ENCODE results near the gene ABCC9.
"Not testable (repeated sequence)": the region's sequence is repeated elsewhere in the genome, so short reads cannot be mapped to it uniquely, and the experiment has no call there.

ABCC9 gene

GRCh38 chr12:21933656-21934055 is 7.6 kb downstream of the ABCC9 start:
- FAIRE-seq = no peak

- FAIRE-seq = not testable (repeated sequence)
Observed at GRCh38 chr12:21929972-21930371, 11.3 kb downstream of the ABCC9 start.

DNA sequence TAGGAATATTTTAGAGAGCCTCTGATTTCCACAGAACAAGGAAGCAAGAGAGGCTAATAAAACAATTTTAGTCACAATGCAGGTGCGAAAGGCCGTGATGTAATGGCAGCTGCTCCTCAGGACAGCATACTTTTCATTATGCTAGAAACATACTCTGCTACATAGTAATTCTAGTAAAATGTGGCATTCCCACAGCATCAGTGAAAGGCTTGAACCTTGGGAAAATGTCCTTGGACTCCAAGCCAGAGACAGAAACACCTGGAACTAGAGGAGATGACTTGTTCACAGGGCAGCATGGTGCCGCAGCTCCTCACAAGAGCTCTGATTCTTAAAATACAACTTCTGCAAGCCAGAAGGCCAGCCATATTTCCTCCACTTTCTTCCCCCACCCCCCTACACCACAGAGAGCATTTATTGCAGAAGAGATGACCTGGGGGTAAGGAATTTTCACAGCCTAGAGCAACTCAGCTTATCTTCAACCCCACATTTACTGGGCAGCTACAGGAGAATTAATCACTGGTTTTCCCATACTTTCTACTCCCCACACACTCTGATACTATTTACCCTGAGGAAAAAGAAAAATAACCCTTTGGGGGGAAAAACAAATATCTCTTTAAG is 15.8 kb downstream of the ABCC9 start:
- FAIRE-seq = no peak

DNA sequence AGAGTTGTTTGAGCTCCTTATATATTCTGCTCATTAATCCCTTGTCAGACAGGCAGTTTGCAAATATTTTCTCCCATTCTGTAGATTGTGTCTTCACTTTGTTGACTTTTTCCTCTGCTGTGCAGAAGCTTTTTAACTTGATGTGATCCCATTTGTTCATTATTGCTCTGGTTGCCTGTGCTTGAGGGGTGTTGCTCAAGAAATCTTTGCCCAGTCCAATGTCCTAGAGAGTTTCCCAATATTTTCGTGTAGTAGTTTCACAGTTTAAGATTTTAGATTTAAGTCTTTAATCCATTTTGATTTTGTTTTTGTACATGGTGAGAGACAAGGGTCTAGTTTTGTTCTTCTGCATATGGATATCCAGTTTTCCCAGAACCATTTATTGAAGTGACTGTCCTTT is 19.8 kb downstream of the ABCC9 start:
- FAIRE-seq = no peak

- FAIRE-seq = no peak
Observed at GRCh38 chr12:21918456-21918855, 22.8 kb downstream of the ABCC9 start.

- FAIRE-seq = no peak
Observed at GRCh38 chr12:21913823-21914222, 27.4 kb downstream of the ABCC9 start.

GRCh38 chr12:21912318-21912717 is 28.9 kb downstream of the ABCC9 start:
- no peak for FAIRE-seq

DNA sequence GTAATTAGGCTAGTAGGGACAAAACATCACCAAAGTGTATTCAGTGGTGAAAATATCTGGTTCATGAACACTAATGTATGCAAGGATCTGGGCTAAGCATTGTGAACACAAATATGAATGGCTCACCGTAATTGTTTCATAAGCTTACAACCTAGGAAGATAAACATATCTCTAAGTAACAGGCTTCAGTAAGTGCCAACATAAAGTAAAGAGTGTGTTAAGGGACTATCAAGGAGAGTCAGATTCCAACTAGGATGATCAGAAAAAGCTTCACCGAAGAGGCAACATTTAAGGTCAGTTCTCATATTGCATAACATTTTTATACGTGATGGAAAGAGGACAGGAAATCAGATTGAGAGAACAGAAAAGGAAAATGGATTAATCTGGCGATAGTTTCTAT is 29.4 kb downstream of the ABCC9 start:
- no peak for FAIRE-seq

DNA sequence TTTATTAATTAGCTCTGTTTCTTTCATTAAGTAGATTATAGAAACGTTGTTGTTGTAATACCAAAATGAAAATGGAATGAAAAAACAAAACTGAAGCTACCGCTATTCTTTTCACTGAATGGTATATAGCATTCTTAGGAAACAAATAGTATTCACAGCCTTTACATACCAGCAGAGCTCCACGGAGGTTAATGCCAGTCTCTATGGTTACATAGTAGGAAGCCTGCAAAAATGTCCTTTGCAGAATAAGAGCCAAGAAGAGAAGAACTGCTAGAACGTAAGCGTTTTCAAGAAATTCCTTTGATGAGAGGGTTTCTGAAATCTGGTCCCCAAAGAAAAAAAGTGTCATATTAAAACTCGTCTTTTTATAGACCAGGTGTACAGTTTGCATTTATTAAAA is 30.6 kb downstream of the ABCC9 start:
- FAIRE-seq = no peak

- no peak for FAIRE-seq
Observed at GRCh38 chr12:21907948-21908837, 33.0 kb downstream of the ABCC9 start.

DNA sequence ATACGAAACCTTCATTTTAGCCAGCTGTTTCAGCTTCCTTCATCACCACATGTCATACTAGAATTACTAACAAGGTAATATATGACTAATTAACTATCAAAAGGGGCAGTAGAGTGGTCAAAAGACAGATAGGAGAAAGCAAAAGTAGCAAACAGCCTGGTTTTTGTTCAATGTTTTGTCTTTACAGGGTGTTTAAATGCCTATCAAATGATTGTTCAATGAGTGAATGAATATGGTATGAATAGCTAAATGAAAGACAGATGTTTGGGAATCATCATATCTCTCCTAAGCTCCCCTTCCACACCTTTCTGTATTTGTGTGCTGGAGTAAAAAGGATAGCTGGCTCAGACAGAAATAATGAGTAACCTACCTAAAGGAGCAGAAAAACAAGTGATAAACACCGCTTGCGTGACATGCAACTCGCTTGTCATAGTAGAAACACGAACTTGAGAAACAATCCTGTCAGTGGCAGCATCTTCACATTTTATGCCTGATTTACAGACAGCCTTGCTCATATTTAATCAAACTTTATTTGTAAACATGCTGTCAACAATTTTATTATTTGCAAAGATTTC is 34.2 kb downstream of the ABCC9 start:
- no peak for FAIRE-seq

DNA sequence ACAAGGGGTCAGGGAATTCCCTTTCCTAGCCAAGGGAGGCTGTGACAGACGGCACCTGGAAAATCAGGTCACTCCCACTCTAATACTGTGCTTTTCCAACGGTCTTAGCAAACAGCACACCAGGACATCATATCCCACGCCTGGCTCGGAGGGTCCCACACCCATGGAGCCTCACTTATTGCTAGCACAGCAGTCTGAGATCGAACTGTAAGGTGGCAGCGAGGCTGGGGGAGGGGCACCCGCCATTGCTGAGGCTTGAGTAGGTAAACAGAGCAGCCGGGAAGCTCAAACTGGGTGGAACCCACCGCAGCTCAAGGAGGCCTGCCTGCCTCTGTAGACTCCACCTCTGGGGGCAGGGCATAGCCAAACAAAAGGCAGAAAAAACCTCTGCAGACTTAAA is 41.7 kb downstream of the ABCC9 start:
- FAIRE-seq = not testable (repeated sequence)

GRCh38 chr12:21895651-21896050 is 45.6 kb downstream of the ABCC9 start:
- FAIRE-seq = no peak

- no peak for FAIRE-seq
Observed at GRCh38 chr12:21894792-21895595, 46.2 kb downstream of the ABCC9 start.

DNA sequence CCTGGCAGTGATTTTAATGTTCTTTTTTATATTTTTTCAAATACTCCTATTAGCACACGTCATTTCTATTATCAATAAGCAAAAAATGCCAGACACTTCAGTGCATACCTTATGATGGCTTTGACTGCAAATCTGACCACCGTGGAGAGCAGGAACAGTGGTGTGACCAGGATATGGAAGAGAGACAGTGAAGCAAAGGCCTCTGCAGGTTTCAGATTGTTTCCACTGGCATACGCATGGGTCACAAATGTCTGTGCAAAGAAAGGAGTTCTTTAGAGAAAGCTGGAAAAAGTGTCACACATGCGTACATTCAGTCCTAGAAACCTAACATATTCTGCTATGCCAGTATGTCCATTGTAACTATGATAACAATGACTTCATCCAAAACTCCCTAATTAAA is 47.3 kb downstream of the ABCC9 start:
- FAIRE-seq = no peak

DNA sequence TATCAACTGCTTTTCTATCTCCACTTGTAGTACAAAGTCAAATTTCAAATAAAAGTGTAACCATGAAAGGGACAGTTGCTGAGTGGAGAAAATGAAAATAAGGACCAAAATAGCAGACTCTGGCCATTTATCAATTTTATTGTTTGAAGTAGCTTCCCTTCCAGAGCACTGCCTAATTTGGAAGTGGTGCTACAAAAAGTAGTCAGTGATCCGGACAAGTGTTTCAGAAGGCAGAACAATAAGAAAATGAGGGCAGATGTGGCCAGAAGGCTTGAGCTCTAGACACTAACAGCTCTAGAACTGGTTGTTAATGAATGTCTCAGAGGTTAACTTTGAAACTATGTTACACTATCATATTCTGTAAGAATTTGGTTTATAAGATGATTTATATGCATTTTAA is 48.9 kb downstream of the ABCC9 start:
- no peak for FAIRE-seq

DNA sequence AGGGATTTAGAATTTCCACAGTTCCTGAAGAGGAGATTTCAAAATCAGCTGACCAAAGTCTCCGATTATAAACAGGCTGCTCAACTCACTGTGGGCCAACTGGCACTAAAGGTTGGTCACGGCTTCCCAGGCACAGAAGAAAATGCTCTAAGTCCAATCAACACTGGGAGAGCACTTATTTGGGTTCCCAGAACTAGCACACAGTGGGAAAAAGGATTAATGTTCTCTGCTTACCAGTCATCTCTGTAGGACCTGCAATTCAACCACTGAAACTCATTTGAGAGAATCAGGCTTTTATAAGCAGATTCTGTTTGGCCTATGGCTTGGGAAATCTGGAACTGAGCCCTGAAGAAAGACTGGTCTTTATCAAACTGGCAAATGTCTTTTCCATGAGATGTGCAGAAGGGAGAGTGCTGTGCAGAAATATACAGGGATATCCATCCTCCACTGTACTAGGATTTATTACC is 49.4 kb downstream of the ABCC9 start:
- FAIRE-seq = no peak

GRCh38 chr12:21888276-21888863 is 52.9 kb downstream of the ABCC9 start:
- FAIRE-seq = no peak

- FAIRE-seq = no peak
Observed at GRCh38 chr12:21884936-21885335, 56.3 kb downstream of the ABCC9 start.

DNA sequence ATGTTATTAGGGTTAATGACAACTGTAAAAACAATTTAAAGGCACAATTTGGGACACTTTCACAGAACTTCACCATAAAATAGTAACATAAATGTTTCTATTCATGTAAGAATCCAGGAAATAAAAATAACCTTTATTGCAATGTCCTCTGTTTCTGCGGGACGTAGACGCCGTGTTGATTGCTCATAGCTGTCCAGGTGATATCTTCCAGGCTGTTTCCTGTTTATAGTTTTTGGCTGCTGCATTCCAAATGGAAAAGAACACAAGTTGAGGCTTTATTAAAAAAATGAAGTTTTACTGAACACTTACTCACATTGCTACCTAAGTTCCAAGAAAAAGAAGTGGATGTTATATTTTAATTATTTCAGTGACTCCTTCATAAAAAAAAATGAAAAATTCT is 58.6 kb downstream of the ABCC9 start:
- no peak for FAIRE-seq

DNA sequence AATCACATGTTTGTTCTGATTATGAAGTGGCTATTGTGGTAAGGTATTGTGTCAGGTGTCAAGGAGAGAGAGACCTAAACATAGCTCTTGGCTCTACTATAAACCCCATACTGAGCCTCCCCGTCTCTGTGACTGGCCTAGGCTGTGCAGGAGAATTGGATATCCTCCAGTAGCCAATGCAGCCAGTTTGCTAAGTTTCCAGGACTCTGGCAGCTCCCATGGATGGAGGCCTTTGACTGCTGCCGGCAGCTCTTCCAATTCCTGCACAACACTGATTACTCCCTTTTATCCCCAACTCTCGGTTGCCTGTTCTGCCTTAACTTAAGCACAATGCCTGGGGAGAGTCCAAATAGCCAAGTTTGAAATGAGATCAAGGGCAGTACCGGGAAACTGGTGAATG is 59.3 kb downstream of the ABCC9 start:
- FAIRE-seq = no peak

DNA sequence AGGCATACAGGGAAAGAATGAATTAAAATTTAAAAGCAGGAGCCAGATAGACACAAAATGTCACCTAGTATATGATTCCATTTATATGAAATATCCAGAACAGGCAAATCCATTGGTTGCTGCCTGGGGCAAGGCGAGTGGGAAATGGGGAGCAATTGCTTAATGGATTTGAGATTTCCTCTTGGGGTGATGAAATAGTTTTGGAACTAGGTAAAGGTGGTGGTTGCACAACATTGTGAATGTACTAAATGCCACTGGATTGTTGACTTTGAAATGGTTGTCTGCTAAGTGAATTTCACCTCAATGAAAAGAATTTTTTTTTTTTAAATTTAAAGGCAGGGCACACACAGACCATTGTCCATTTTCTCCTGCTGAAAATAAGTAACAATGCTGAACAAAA is 61.9 kb downstream of the ABCC9 start:
- no peak for FAIRE-seq

All from TTC549 (cell line).